OCI-LY1 (cell line): Measurements from ENCODE around the gene TMEM40.
"Not testable (repeated sequence)": the region's sequence is repeated elsewhere in the genome, so short reads cannot be mapped to it uniquely, and the experiment has no call there.

ENCODE experiments used
- H2AFZ ChIP-seq: fragments of 200-600 bp; sonication (generic), shearing (Covaris generic); 2 replicates; pipeline ENCODE4 v1.6.0; 2014; ENCODE audit warnings: antibody characterized with exemption, mild to moderate bottlenecking, low read length
- H3F3A ChIP-seq: fragments of 200-600 bp; sonication (generic), shearing (Covaris generic); 2 replicates; pipeline ENCODE4 v1.6.0; 2014; ENCODE audit warnings: mild to moderate bottlenecking, antibody characterized with exemption, low read length, moderate library complexity; ENCODE audit not compliant: insufficient read depth
- H3K27ac ChIP-seq: fragments of 200-600 bp; sonication (generic); 2 replicates; pipeline ENCODE4 v1.5.1; 2014; ENCODE audit warnings: low read length, mixed run types, mild to moderate bottlenecking, low read depth; ENCODE audit not compliant: poor library complexity, severe bottlenecking
- H3K27me3 ChIP-seq: fragments of 200-600 bp; sonication (generic); 2 replicates; pipeline ENCODE4 v1.6.0; 2014; ENCODE audit warnings: antibody characterized with exemption, mild to moderate bottlenecking, low read length, moderate library complexity; ENCODE audit not compliant: insufficient read depth
- H3K36me3 ChIP-seq: fragments of 200-600 bp; sonication (generic); 2 replicates; pipeline ENCODE4 v1.6.1; 2014; ENCODE audit warnings: mild to moderate bottlenecking, antibody characterized with exemption, low read length, moderate library complexity, mixed read lengths; ENCODE audit not compliant: insufficient read depth
- H3K4me1 ChIP-seq: fragments of 200-600 bp; sonication (generic); 2 replicates; pipeline ENCODE4 v1.5.1; 2014; ENCODE audit warnings: mild to moderate bottlenecking, low read length, moderate library complexity; ENCODE audit not compliant: insufficient read depth, severe bottlenecking
- H3K4me2 ChIP-seq: fragments of 200-600 bp; sonication (generic), shearing (Covaris generic); 2 replicates; pipeline ENCODE4 v1.6.1; 2014; ENCODE audit warnings: low read length
- H3K4me3 ChIP-seq: fragments of 200-600 bp; sonication (generic); 2 replicates; pipeline ENCODE4 v1.5.1; 2014; ENCODE audit warnings: low read length, low read depth, mild to moderate bottlenecking, mixed read lengths; ENCODE audit not compliant: poor library complexity, severe bottlenecking
- H3K79me2 ChIP-seq: fragments of 200-600 bp; shearing (Covaris generic); 2 replicates; pipeline ENCODE4 v1.6.1; 2016; ENCODE audit warnings: mixed run types, low read length, mixed read lengths; ENCODE audit not compliant: insufficient read depth
- H3K9ac ChIP-seq: fragments of 200-600 bp; sonication (generic), shearing (Covaris generic); 2 replicates; pipeline ENCODE4 v1.6.1; 2014; ENCODE audit warnings: mild to moderate bottlenecking, low read length, mixed read lengths
- H3K9me2 ChIP-seq: fragments of 200-600 bp; sonication (generic), shearing (Covaris generic); 2 replicates; pipeline ENCODE4 v1.6.1; 2014; ENCODE audit warnings: low read depth, mild to moderate bottlenecking, low read length, mixed read lengths
- H3K9me3 ChIP-seq: fragments of 200-600 bp; shearing (Covaris generic); 2 replicates; pipeline ENCODE4 v1.6.1; 2014; ENCODE audit warnings: low read length, mixed read lengths
- H4K20me1 ChIP-seq: fragments of 200-600 bp; sonication (generic), shearing (Covaris generic); 2 replicates; pipeline ENCODE4 v1.6.0; 2016; ENCODE audit warnings: mild to moderate bottlenecking, low read length; ENCODE audit not compliant: insufficient read depth
- EZH2 ChIP-seq: fragments of 200-600 bp; sonication (generic), shearing (Covaris generic); IDR thresholded peaks from 2 replicates; pipeline ENCODE4 v1.8.0; 2017; ENCODE audit warnings: borderline replicate concordance, mixed run types, mild to moderate bottlenecking, antibody characterized with exemption, low read length, moderate library complexity, mixed read lengths
- TF ChIP-seq, protein P1 (sequence below): fragments of 200-600 bp; sonication (generic), shearing (Covaris generic); IDR thresholded peaks from 2 replicates; pipeline ENCODE4 v1.5.1; 2017; ENCODE audit warnings: mild to moderate bottlenecking, antibody characterized with exemption, low read length, moderate library complexity, mixed read lengths

TMEM40 gene

DNA sequence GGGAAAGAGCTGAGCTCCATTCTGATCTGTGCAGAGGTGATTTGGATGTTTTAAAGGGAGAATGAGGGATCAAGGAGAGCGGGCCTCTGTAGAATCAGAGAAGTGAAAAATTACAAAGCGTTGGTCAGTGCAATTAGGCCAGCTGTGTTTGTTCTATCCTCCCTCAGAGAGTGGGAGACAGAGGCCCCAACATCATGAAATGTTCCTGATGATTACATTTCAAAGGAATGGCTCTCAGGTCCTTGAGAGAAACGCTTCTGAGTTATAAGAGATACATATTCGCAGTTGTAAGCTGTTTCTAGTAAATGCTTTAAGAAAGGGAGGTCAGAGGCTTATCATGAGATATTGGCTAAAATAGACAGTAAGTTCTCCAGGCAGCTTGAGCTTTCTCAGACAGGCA is 21.7 kb upstream of the TMEM40 start:
- no peak for TF ChIP-seq EZH2
- TF ChIP-seq, protein P1, sequence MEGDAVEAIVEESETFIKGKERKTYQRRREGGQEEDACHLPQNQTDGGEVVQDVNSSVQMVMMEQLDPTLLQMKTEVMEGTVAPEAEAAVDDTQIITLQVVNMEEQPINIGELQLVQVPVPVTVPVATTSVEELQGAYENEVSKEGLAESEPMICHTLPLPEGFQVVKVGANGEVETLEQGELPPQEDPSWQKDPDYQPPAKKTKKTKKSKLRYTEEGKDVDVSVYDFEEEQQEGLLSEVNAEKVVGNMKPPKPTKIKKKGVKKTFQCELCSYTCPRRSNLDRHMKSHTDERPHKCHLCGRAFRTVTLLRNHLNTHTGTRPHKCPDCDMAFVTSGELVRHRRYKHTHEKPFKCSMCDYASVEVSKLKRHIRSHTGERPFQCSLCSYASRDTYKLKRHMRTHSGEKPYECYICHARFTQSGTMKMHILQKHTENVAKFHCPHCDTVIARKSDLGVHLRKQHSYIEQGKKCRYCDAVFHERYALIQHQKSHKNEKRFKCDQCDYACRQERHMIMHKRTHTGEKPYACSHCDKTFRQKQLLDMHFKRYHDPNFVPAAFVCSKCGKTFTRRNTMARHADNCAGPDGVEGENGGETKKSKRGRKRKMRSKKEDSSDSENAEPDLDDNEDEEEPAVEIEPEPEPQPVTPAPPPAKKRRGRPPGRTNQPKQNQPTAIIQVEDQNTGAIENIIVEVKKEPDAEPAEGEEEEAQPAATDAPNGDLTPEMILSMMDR = no peak
- H3K4me2 ChIP-seq = no peak overlapping the region
- no peaks in the 10 kb centered on the region for H3K9me2 ChIP-seq
- no peaks in the 10 kb centered on the region for H3K79me2 ChIP-seq
- no peak overlapping the region for H3K9ac ChIP-seq
- peaks cover 10% of the 10 kb centered on the region; the same call in 1 of the 2 replicates for H3K27me3 ChIP-seq
- H3K4me3 ChIP-seq = no peak overlapping the region
- no peaks in the 10 kb centered on the region for H3F3A ChIP-seq
- no peaks in the 10 kb centered on the region for H4K20me1 ChIP-seq
- H2AFZ ChIP-seq = no peak overlapping the region
- H3K27ac ChIP-seq = no peak overlapping the region
- no peaks in the 10 kb centered on the region for H3K36me3 ChIP-seq
- 0 out of 2 replicates have a peak, but pooled peaks cover 2% of the 10 kb centered on the region for H3K9me3 ChIP-seq
- H3K4me1 ChIP-seq = no peaks in the 10 kb centered on the region

DNA sequence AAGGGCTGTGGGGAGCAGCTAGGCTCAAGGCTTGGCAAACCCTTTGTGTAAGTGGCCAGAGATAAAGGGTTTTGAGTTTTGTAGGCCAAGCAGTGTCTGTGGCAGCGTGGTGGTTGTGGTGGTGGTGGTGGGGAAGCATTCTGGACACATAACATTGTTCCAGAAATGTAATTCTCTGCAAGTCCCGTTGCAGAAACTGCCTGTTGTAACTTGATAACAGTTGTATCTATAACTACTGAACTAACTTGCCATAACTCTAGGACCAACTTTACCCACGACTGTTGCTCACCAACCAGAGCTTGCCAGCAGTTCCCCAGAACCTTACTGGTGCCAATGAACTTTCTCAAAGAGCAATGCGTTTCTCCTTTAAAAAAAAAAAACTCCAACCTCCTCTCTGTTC is 18.1 kb upstream of the TMEM40 start:
- Histone ChIP-seq H3K4me1 (no peaks in the 10 kb centered on the region), H3K9ac (no peak overlapping the region), H3K4me3 (no peak overlapping the region), H3K36me3 (no peaks in the 10 kb centered on the region; the same call in 1 of the 2 replicates), H3K27me3 (peaks cover 10% of the 10 kb centered on the region; the same call in 1 of the 2 replicates), H4K20me1 (no peaks in the 10 kb centered on the region), H3K4me2 (no peak overlapping the region), H2AFZ (no peak overlapping the region), H3K27ac (no peak overlapping the region), H3K9me2 (no peaks in the 10 kb centered on the region), H3K9me3 (peaks cover 8% of the 10 kb centered on the region; the same call in 1 of the 2 replicates), H3F3A (no peaks in the 10 kb centered on the region), H3K79me2 (no peaks in the 10 kb centered on the region)
- TF ChIP-seq, protein P1 = no peak
- TF ChIP-seq EZH2 = no peak

DNA sequence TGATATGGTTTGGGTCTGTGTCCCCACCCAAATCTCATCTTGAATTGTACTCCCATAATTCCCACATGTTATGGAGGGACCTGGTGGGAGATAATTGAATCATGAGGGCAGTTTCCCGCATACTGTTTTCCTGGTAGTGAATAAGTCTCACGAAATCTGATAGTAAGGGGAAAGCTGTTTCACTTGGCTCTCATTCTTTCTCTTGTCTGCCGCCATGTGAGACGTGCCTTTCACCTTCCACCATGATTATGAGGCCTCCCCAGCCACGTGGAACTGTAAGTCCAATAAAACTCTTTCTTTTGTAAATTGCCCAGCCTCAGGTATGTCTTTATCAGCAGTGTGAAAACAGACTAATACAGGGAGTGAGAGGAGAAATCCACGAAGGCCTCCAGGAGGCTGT is 16.9 kb upstream of the TMEM40 start:
- not testable (repeated sequence) for H3K79me2 ChIP-seq, H4K20me1 ChIP-seq, H3K4me1 ChIP-seq, H3K9me2 ChIP-seq, H3K36me3 ChIP-seq, H3K9ac ChIP-seq, H2AFZ ChIP-seq, H3K4me2 ChIP-seq, H3K9me3 ChIP-seq, H3K27ac ChIP-seq, H3F3A ChIP-seq, H3K4me3 ChIP-seq
- peaks cover 10% of the 10 kb centered on the region; the same call in 1 of the 2 replicates for H3K27me3 ChIP-seq

DNA sequence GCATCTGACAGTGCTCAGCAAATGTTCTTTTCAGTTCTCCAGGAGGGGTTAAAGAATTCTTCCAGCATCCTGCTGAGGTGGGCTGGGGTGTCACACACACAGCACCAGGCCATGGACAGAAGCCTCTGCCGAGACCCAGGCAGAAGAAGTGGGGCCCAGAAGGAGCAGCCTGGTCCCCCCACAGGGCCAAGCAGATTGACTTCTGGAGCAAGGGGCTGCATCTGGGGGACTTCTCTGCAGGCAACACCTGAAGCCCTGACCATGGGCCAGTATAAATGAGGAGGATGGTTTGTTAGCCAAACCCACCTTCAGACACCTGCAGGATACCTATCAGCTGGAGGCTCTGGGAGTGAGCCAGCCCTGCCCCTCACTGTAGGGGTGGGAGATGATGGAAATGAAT is 16.2 kb upstream of the TMEM40 start:
- TF ChIP-seq, protein P1 = no peak
- no peak for TF ChIP-seq EZH2

More for the DNA sequence above, 16.2 kb upstream of the TMEM40 start:
- H3K4me2 ChIP-seq = no peak overlapping the region
- no peak overlapping the region for H3K4me3 ChIP-seq
- no peaks in the 10 kb centered on the region for H3K9me2 ChIP-seq
- H3K4me1 ChIP-seq = no peaks in the 10 kb centered on the region
- no peaks in the 10 kb centered on the region for H4K20me1 ChIP-seq
- no peaks in the 10 kb centered on the region for H3F3A ChIP-seq
- H3K36me3 ChIP-seq = no peaks in the 10 kb centered on the region; the same call in 1 of the 2 replicates
- H3K79me2 ChIP-seq = no peaks in the 10 kb centered on the region
- H3K9me3 ChIP-seq = peaks cover 8% of the 10 kb centered on the region; the same call in 1 of the 2 replicates
- H3K27me3 ChIP-seq = peaks cover 10% of the 10 kb centered on the region; the same call in 1 of the 2 replicates
- H3K9ac ChIP-seq = no peak overlapping the region
- H3K27ac ChIP-seq = no peak overlapping the region
- H2AFZ ChIP-seq = no peak overlapping the region
